ENCODE results near the gene RUSC1.

RUSC1 gene

DNA sequence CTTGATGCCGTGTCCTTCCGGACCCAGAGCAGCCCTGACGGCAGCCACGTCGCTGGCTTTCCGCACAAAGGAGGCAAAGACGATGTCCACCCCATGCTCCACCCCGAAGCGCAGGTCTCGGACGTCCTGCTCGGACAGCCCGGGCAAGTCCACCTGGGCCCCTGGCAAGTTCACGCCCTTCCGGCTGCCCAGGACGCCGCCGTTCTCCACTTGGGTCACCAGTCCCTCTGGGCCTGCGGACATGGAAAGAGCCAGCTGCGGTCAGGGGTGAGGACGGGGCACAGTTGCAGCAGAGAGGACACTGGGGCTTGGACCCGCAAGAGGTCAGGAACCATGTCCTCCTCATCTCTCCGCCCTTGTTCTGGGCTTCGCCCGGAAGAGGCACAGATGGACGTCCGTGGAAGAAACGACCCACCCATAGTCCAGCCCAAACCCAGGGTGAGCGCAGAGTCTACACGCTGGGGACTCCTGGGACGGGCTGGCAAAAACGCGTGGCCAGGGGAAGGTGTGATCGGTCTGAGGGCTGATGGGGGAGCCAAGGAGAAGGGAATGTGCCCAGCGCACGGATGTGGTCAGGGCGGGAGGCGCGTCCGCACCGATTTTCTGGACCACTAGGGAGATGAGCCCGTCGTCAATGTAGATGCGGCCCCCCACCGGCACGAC, 26.0 kb upstream of the RUSC1 start:
- Mint-ChIP-seq H3K27ac (no peak overlapping the region), H3K4me3 (no peak overlapping the region), H3K4me1 (peaks cover 21% of the 10 kb centered on the region), H3K36me3 (ENCODE audit: low read depth) (no peaks in the 10 kb centered on the region), H3K27me3 (ENCODE audit: low read depth, poor library complexity) (peaks cover 72% of the 10 kb centered on the region), H3K9me3 (peaks cover 4% of the 10 kb centered on the region)
- no peak for DNase-seq
- TF ChIP-seq, protein P1, sequence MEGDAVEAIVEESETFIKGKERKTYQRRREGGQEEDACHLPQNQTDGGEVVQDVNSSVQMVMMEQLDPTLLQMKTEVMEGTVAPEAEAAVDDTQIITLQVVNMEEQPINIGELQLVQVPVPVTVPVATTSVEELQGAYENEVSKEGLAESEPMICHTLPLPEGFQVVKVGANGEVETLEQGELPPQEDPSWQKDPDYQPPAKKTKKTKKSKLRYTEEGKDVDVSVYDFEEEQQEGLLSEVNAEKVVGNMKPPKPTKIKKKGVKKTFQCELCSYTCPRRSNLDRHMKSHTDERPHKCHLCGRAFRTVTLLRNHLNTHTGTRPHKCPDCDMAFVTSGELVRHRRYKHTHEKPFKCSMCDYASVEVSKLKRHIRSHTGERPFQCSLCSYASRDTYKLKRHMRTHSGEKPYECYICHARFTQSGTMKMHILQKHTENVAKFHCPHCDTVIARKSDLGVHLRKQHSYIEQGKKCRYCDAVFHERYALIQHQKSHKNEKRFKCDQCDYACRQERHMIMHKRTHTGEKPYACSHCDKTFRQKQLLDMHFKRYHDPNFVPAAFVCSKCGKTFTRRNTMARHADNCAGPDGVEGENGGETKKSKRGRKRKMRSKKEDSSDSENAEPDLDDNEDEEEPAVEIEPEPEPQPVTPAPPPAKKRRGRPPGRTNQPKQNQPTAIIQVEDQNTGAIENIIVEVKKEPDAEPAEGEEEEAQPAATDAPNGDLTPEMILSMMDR (IDR thresholded peaks at IDR 0.05): no peak

DNA sequence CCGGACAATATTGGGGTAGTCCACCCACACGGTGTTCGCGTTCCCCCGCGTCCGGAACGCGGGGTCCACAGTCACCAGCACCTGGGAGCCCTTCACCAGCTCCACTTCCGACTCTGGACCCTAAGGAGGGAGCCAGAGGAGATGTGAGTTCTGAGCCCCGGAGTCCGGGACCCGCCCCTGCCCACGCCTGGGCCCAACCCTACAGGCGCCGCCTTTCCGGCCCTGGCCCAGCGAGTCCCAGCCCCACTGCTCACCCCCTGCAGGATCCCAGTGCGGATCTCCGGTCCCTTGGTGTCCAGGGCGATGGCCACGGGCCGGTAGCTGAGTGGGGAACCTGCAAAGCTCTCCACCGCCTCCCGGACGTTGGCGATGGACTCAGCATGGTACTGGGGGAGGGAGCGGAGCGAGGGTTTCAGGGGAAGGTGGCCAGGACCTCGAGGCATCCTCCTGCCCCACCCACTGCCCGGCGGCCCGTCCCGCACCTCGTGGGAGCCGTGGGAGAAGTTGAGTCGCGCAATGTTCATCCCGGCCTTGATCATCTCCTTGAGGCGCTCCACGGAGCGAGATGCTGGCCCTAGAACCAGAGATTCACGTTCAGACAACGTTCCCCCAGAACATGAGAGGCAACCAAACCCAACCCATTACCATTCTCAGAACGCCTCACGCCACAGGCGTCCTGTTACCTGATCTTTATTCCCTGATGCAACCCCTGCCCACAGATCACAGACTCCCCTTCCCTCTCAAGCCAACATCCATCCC, 25.3 kb upstream of the RUSC1 start:
- Mint-ChIP-seq H3K27me3 (ENCODE audit: low read depth, poor library complexity) (peaks cover 72% of the 10 kb centered on the region), H3K4me1 (peaks cover 21% of the 10 kb centered on the region), H3K4me3 (no peak overlapping the region), H3K9me3 (peaks cover 4% of the 10 kb centered on the region), H3K27ac (no peak overlapping the region), H3K36me3 (ENCODE audit: low read depth) (no peaks in the 10 kb centered on the region)
- DNase-seq: no peak
- TF ChIP-seq, protein P1 (IDR thresholded peaks at IDR 0.05): no peak

DNA sequence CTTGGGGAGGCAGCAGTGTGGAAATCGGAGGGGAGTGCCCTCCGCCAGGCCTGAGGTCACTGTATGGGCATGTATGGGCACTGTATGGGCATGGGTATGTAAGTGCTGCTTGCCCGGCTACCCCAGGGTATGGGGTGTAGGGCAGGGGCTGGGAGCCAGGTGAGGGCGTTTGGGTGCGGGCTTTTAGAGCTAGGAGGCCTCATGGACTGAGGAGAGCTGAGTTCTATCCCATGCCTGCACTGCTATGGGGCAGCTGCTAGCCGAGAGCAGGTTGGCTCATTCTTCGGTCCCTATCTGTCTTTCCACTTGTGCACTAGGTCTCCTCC, 24.8 kb upstream of the RUSC1 start:
- Mint-ChIP-seq H3K27me3 (ENCODE audit: low read depth, poor library complexity) (peaks cover 72% of the 10 kb centered on the region), H3K36me3 (ENCODE audit: low read depth) (no peaks in the 10 kb centered on the region), H3K4me3 (no peak overlapping the region), H3K9me3 (peaks cover 4% of the 10 kb centered on the region), H3K4me1 (peaks cover 21% of the 10 kb centered on the region), H3K27ac (no peak overlapping the region)
- TF ChIP-seq, protein P1 (IDR thresholded peaks at IDR 0.05): no peak
- no peak for DNase-seq

DNA sequence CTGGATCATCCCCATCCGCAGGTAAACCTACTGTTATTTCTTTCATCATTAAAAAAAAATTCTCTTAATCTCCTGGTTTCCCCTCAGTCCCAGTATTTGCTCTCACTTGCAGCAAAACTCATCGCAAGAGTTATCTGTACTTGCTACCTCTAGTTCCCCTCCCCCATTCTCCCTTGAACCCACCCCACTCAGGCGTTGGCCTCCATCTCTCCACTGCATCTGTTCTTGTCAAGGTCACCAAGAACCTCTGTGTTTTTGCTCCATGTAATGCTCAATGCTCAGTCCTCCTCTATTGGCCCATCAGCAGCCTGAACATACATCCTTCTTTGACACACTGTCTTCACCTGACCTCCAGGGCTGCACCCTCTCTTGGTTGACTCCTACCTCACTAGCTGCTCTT, 24.0 kb upstream of the RUSC1 start:
- DNase-seq: no peak
- Mint-ChIP-seq H3K4me1 (peaks cover 21% of the 10 kb centered on the region), H3K4me3 (no peak overlapping the region), H3K27ac (no peak overlapping the region), H3K36me3 (ENCODE audit: low read depth) (no peaks in the 10 kb centered on the region), H3K27me3 (ENCODE audit: low read depth, poor library complexity) (peaks cover 68% of the 10 kb centered on the region), H3K9me3 (peaks cover 4% of the 10 kb centered on the region)
- TF ChIP-seq, protein P1 (IDR thresholded peaks at IDR 0.05): no peak

DNA sequence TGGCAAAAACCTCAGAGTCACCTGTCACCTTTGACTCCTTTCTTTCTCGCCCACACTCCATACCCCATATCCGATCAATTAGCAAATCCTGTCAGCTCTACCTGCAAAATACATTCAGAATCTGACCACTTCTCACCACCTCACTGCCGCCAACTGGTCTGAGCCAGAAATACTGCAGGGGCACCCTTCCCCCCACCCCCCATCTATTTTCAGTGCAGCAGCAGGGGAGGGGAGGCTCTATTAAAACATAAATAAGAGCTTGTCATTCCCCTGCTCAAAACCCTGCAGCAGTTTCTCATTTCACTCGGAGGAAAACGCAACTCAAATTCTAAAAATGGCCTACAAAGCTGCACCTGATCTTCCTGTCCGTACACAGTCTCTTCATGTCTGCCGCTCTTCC, 23.3 kb upstream of the RUSC1 start:
- Mint-ChIP-seq H3K4me3 (no peak overlapping the region), H3K9me3 (peaks cover 4% of the 10 kb centered on the region), H3K27me3 (ENCODE audit: low read depth, poor library complexity) (peaks cover 61% of the 10 kb centered on the region), H3K4me1 (peaks cover 21% of the 10 kb centered on the region), H3K36me3 (ENCODE audit: low read depth) (no peaks in the 10 kb centered on the region), H3K27ac (no peak overlapping the region)
- no peak for DNase-seq
- TF ChIP-seq, protein P1 (IDR thresholded peaks at IDR 0.05): no peak

DNA sequence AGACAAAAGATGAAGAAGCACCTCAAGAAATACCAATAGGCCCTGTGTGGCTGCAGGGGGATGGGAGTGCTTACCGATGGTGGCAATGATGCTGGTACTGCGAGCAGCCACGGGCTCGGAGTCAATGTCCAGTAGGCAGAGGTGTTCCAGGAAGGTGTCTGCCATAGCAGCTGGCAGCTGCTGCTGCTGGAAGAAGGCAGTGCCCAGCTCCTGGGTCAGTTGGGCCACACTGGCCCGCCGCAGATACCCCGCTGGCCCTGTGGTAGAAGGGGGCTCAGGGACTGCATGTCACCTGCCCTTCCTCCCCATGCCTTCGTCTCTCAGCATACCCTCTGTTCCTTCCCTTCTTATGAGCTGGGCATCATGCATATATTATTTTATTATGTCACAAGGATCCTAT, 20.7 kb upstream of the RUSC1 start:
- Mint-ChIP-seq H3K36me3 (ENCODE audit: low read depth) (no peaks in the 10 kb centered on the region), H3K27me3 (ENCODE audit: low read depth, poor library complexity) (peaks cover 36% of the 10 kb centered on the region), H3K27ac (no peak overlapping the region), H3K4me1 (peaks cover 21% of the 10 kb centered on the region), H3K9me3 (peaks cover 4% of the 10 kb centered on the region), H3K4me3 (no peak overlapping the region)
- TF ChIP-seq, protein P1 (IDR thresholded peaks at IDR 0.05): no peak
- no peak for DNase-seq
